Activated B cell treated with CpG ODN at 0.5 μM for 24 hours (primary cell): ENCODE results near the gene TROAP. TPM values are rescaled to one million over a fixed set of nuclear protein-coding genes. Genes with fewer than 3 reads are reported as not detected.

Experiments
- ATAC-seq: fragments of 200-7000 bp; cut with Tn5 transposase; one replicate; pipeline ENCODE4 v1.10.0; 2021; ENCODE audit warnings: low read depth, mild to moderate bottlenecking, moderate library complexity
- CTCF ChIA-PET: fragments of 350-600 bp; sonication (Branson Sonifier 250); formaldehyde crosslinking; loops from one replicate; lab custom pipeline; 2021; ENCODE audit warnings: antibody characterized with exemption; lab: Charles Lee
- POLR2A ChIA-PET: fragments of 350-600 bp; sonication (Branson Sonifier 250); formaldehyde crosslinking; loops from one replicate; lab custom pipeline; 2021; ENCODE audit warnings: antibody characterized with exemption; lab: Charles Lee
- DNase-seq: peaks from one replicate; pipeline ENCODE4 v3.0.0; 2022
- H3K27ac Mint-ChIP-seq: one replicate; pipeline ENCODE4 v1.8.0; 2020; ENCODE audit warnings: mixed read lengths
- H3K27me3 Mint-ChIP-seq: one replicate; pipeline ENCODE4 v1.8.0; 2021; ENCODE audit warnings: mixed read lengths
- H3K36me3 Mint-ChIP-seq: one replicate; pipeline ENCODE4 v1.8.0; 2021; ENCODE audit warnings: low read depth, mixed read lengths
- H3K4me1 Mint-ChIP-seq: one replicate; pipeline ENCODE4 v1.8.0; 2021; ENCODE audit warnings: mixed read lengths
- H3K4me3 Mint-ChIP-seq: one replicate; pipeline ENCODE4 v1.8.0; 2020; ENCODE audit warnings: mild to moderate bottlenecking, mixed read lengths
- H3K9me3 Mint-ChIP-seq: one replicate; pipeline ENCODE4 v1.8.0; 2020; ENCODE audit warnings: mixed read lengths
- CTCF ChIP-seq: fragments of 200-600 bp; IDR thresholded peaks from one replicate; pipeline ENCODE4 v1.8.0; 2022; ENCODE audit warnings: antibody characterized with exemption, mild to moderate bottlenecking
- intact Hi-C: fragments of 100-400 bp; cut with micrococcal nuclease; formaldehyde crosslinking; loops from one replicate; pipeline ENCODE4 v1.15.1; 2024
- total RNA-seq: library from RNA; stranded (reverse); gene quantifications from 2 replicates; pipeline ENCODE4 v1.2.3, GENCODE V29; 2022

TROAP gene
- total RNA-seq, 1 donor from 2014 or later: 3.1 TPM

DNA sequence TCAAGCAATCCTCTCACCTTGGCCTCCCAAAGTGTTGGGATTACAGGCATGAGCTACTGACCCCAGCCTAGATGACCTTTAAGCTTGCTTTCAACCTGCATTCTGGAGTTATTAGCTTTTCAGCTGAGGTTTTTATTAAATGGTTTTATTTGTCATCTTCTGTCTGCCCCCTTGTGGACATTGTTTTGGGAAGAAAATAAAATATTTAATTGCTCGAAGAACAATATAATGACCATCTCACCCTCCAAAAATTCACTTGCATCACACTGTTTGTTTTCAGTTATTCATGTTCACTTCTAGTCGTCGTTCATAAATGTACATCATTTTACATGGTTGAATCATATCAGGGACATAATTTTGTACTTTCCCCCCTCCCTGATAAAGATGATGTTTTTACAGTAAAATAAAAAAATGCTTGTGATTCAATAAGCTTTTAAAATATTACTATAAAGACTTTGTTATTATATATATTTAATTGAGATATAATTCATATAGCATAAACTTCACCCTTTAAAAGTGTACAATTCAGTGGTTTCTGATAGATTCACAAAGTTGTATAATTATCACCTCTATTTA lies 34.1 kb downstream of the TROAP start:
- no peak for TF ChIP-seq CTCF
- Mint-ChIP-seq H3K4me3 (no peak overlapping the region), H3K27me3 (peaks cover 21% of the 10 kb centered on the region), H3K27ac (no peak overlapping the region), H3K4me1 (peaks cover 2% of the 10 kb centered on the region), H3K36me3 (no peaks in the 10 kb centered on the region), H3K9me3 (no peaks in the 10 kb centered on the region)
- DNase-seq (no peak), ATAC-seq (no peak)
- intact Hi-C loops: no loop called here
- CTCF ChIA-PET: interaction anchor here (0.8 to 7.9 kb wide), 15 partner anchors 9 to 405 kb away, joined by 3 to 345 read pairs (median 12); partner anchors contain the start of gene DNAJC22
- POLR2A ChIA-PET: interaction anchor here (0.6 to 0.7 kb wide), 3 partner anchors 15 to 482 kb away, joined by 3 to 6 read pairs (median 4); no protein-coding TSS in a partner anchor

DNA sequence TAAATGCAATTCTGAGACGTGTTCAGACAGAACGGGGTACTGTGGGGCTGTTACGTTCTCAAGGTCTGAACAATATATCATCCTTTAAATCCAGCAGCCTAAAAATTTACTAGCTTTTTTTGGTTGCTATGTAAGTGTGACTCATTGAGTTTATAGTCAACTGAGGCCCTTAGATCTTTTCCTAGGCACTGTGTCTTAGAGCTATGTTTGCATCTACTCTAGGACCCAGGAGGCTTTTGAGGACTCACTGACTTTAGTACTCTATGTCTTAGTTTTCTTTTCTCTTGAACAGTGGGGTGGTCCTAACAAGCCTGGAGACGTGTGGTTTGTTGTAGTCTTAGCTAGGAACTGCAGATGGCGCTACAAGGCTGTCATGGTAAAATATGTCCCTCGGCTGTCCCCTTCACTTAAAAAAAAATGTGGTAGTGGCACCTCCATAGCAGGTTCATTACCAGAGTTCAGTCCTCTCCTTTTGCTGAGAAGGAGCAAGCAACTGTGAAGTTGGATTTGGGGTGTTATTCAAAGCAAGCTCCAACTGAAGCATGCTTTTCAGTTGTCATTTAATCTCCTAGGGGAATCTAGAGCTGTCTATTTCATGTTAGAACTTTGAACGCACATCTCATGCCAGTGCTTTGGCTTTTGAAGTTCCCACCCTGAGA lies 35.6 kb downstream of the TROAP start:
- H3K4me1 Mint-ChIP-seq: peaks cover 2% of the 10 kb centered on the region
- no peak overlapping the region for H3K27ac Mint-ChIP-seq
- ATAC-seq (peak; percentile 96), DNase-seq (no peak)
- H3K9me3 Mint-ChIP-seq: no peaks in the 10 kb centered on the region
- peaks cover 13% of the 10 kb centered on the region for H3K27me3 Mint-ChIP-seq
- intact Hi-C loops: loop anchor here (1.0 kb wide), 3 partner anchors 70 to 222 kb away; no protein-coding TSS in a partner anchor
- ChIA-PET CTCF (interaction anchor here (0.5 to 7.9 kb wide), 39 partner anchors 8 to 1066 kb away, joined by 3 to 345 read pairs (median 4); partner anchors contain the start of genes C1QL4, DNAJC22, KCNH3 and PRPF40B), POLR2A (interaction anchor here (0.6 to 1.5 kb wide), 7 partner anchors 8 to 1573 kb away, joined by 3 to 13 read pairs (median 5); partner anchors contain the start of genes SPATS2 and TUBA1C)
- H3K4me3 Mint-ChIP-seq: no peak overlapping the region
- TF ChIP-seq CTCF: no peak
- H3K36me3 Mint-ChIP-seq: no peaks in the 10 kb centered on the region

DNA sequence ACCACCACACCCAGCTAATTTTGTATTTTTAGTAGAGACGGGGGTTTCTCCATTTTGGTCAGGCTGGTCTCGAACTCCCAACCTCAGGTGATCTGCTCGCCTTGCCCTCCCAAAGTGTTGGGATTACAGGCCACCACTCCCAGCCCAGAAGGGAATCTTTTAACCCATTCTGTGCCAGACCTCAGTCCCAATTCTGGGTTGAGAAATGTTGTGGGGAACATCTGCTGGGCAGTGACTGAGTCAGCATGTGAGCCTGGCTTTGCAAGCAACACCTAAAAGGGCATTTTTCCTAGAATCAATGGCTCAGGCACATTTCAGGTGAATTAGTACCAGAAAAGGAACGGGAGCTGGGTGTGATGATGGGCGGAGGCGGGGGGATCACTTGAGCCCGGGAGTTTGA lies 36.6 kb downstream of the TROAP start:
- Mint-ChIP-seq H3K4me3 (no peak overlapping the region), H3K36me3 (no peaks in the 10 kb centered on the region), H3K27ac (no peak overlapping the region), H3K9me3 (no peaks in the 10 kb centered on the region), H3K4me1 (peaks cover 2% of the 10 kb centered on the region), H3K27me3 (peaks cover 13% of the 10 kb centered on the region)
- ChIA-PET CTCF (interaction anchor here (1.4 to 7.9 kb wide), 11 partner anchors 7 to 221 kb away, joined by 3 to 345 read pairs (median 16); partner anchors contain the start of genes DNAJC22 and SPATS2), POLR2A (no interaction called here)
- TF ChIP-seq CTCF: no peak
- DNase-seq (no peak), ATAC-seq (no peak)
- intact Hi-C loops: no loop called here

GRCh38 chr12:49362077-49362476 lies 39.0 kb downstream of the TROAP start:
- Mint-ChIP-seq H3K27me3 (peaks cover 7% of the 10 kb centered on the region), H3K4me1 (peaks cover 11% of the 10 kb centered on the region), H3K9me3 (no peaks in the 10 kb centered on the region), H3K4me3 (no peak overlapping the region), H3K36me3 (peaks cover 6% of the 10 kb centered on the region), H3K27ac (no peak overlapping the region)
- CTCF ChIA-PET: interaction anchor here (0.9 to 7.9 kb wide), 3 partner anchors 20 to 156 kb away, joined by 3 to 345 read pairs (median 5); no protein-coding TSS in a partner anchor
- no peak for TF ChIP-seq CTCF
- POLR2A ChIA-PET: interaction anchor here (0.6 kb wide), 2 partner anchors 147 to 246 kb away, joined by 4 to 9 read pairs; no protein-coding TSS in a partner anchor
- ATAC-seq (no peak), DNase-seq (no peak)
- intact Hi-C loops: no loop called here

GRCh38 chr12:49364989-49365388 lies 41.9 kb downstream of the TROAP start:
- CTCF ChIA-PET: interaction anchor here (1.1 to 4.4 kb wide), 3 partner anchors 14 to 149 kb away, joined by 3 to 24 read pairs (median 5); partner anchors contain the start of gene PRPH
- no peaks in the 10 kb centered on the region for H3K9me3 Mint-ChIP-seq
- DNase-seq (no peak), ATAC-seq (no peak)
- no peak overlapping the region for H3K27ac Mint-ChIP-seq
- no peak overlapping the region for H3K4me3 Mint-ChIP-seq
- peaks cover 3% of the 10 kb centered on the region for H3K27me3 Mint-ChIP-seq
- POLR2A ChIA-PET: interaction anchor here (0.6 kb wide), 1 partner anchor 36 kb away, joined by 5 read pairs; no protein-coding TSS in a partner anchor
- peaks cover 6% of the 10 kb centered on the region for H3K36me3 Mint-ChIP-seq
- TF ChIP-seq CTCF: no peak
- intact Hi-C loops: no loop called here
- peaks cover 33% of the 10 kb centered on the region for H3K4me1 Mint-ChIP-seq
